ENCODE measurements around the gene ROR1.

ROR1 gene

GRCh38 chr1:64059556-64059955 lies 285.7 kb downstream of the ROR1 start:
- no peak for DNase-seq (ENCODE audit: low spot score)

- DNase-seq (ENCODE audit: low spot score) = no peak
Measured at GRCh38 chr1:64060611-64061302, 286.9 kb downstream of the ROR1 start.

- no peak for DNase-seq (ENCODE audit: low spot score)
Measured at GRCh38 chr1:64061430-64062104, 287.8 kb downstream of the ROR1 start.

- DNase-seq (ENCODE audit: low spot score) = no peak
Measured at GRCh38 chr1:64062529-64062928, 288.7 kb downstream of the ROR1 start.

GRCh38 chr1:64062941-64063581 lies 289.2 kb downstream of the ROR1 start:
- no peak for DNase-seq (ENCODE audit: low spot score)

- DNase-seq (ENCODE audit: low spot score) = no peak
Measured at GRCh38 chr1:64065571-64065970, 291.8 kb downstream of the ROR1 start.

GRCh38 chr1:64072089-64072793 lies 298.4 kb downstream of the ROR1 start:
- no peak for DNase-seq (ENCODE audit: low spot score)

GRCh38 chr1:64073705-64074104 lies 299.9 kb downstream of the ROR1 start:
- DNase-seq (ENCODE audit: low spot score) = no peak

- DNase-seq (ENCODE audit: low spot score) = no peak
Measured at GRCh38 chr1:64074767-64075166, 300.9 kb downstream of the ROR1 start.

GRCh38 chr1:64077281-64077940 lies 303.6 kb downstream of the ROR1 start:
- DNase-seq (ENCODE audit: low spot score) = peak; percentile 81

GRCh38 chr1:64080941-64081562 lies 307.2 kb downstream of the ROR1 start:
- no peak for DNase-seq (ENCODE audit: low spot score)

GRCh38 chr1:64082459-64082858 lies 308.6 kb downstream of the ROR1 start:
- no peak for DNase-seq (ENCODE audit: low spot score)

GRCh38 chr1:64084451-64084850 lies 310.6 kb downstream of the ROR1 start:
- no peak for DNase-seq (ENCODE audit: low spot score)

GRCh38 chr1:64087768-64088167 lies 314.0 kb downstream of the ROR1 start:
- DNase-seq (ENCODE audit: low spot score) = no peak

- DNase-seq (ENCODE audit: low spot score) = no peak
Measured at GRCh38 chr1:64090436-64090835, 316.6 kb downstream of the ROR1 start.

- DNase-seq (ENCODE audit: low spot score) = peak; percentile 82
Measured at GRCh38 chr1:64092851-64093371, 319.1 kb downstream of the ROR1 start.

GRCh38 chr1:64093941-64094340 lies 320.1 kb downstream of the ROR1 start:
- DNase-seq (ENCODE audit: low spot score) = no peak

GRCh38 chr1:64095832-64096231 lies 322.0 kb downstream of the ROR1 start:
- DNase-seq (ENCODE audit: low spot score) = peak; percentile 57

GRCh38 chr1:64097859-64098258 lies 324.0 kb downstream of the ROR1 start:
- no peak for DNase-seq (ENCODE audit: low spot score)

- DNase-seq (ENCODE audit: low spot score) = no peak
Measured at GRCh38 chr1:64098436-64098835, 324.6 kb downstream of the ROR1 start.

- no peak for DNase-seq (ENCODE audit: low spot score)
Measured at GRCh38 chr1:64098846-64099582, 325.2 kb downstream of the ROR1 start.

Data from pons (tissue), 1 donor.